HepG2 (cell line): ENCODE measurements around the gene PTPRF. TPM values are rescaled to one million over a fixed set of nuclear protein-coding genes. Genes with fewer than 3 reads are reported as not detected.

Source experiments
- EHMT2 ChIP-seq: fragments of 200-600 bp; sonication (generic); IDR thresholded peaks from 2 replicates; pipeline ENCODE4 v1.7.0; 2017; ENCODE audit warnings: antibody characterized with exemption, low read depth, low read length, borderline replicate concordance
- FLYWCH1 ChIP-seq: sonication (generic); formaldehyde crosslinking; IDR thresholded peaks from 2 replicates; pipeline ENCODE4 v1.8.1; 2023; ENCODE audit warnings: mild to moderate bottlenecking, missing genetic modification reagents
- GABPB1 ChIP-seq: IDR thresholded peaks from 2 replicates; pipeline ENCODE4 v1.6.1; 2016; ENCODE audit warnings: mild to moderate bottlenecking, missing genetic modification reagents, moderate library complexity, missing compliant biosample characterization
- HIVEP1 ChIP-seq: sonication (generic); formaldehyde crosslinking; IDR thresholded peaks from 2 replicates; pipeline ENCODE4 v1.4.0; 2020; ENCODE audit warnings: mild to moderate bottlenecking, missing genetic modification reagents
- IKZF1 ChIP-seq: fragments of 450-650 bp; IDR thresholded peaks from 2 replicates; pipeline ENCODE4 v1.7.1; 2016
- JUN ChIP-seq: sonication (generic); formaldehyde crosslinking; IDR thresholded peaks from 2 replicates; pipeline ENCODE4 v1.4.0; 2020; ENCODE audit warnings: mild to moderate bottlenecking, missing genetic modification reagents
- MYC ChIP-seq: sonication (generic); formaldehyde crosslinking; IDR thresholded peaks from 2 replicates; pipeline ENCODE4 v1.9.0; 2021; ENCODE audit warnings: missing genetic modification reagents, borderline replicate concordance
- NFE2 ChIP-seq: sonication (generic); formaldehyde crosslinking; IDR thresholded peaks from 2 replicates; pipeline ENCODE4 v1.4.0; 2020; ENCODE audit warnings: missing genetic modification reagents
- RBM22 ChIP-seq: fragments of 200-400 bp; formaldehyde crosslinking; optimal IDR thresholded peaks from 2 replicates; pipeline ENCODE3; 2017; ENCODE audit warnings: mild to moderate bottlenecking, low read length, moderate library complexity
- REPIN1 ChIP-seq: sonication (generic); formaldehyde crosslinking; IDR thresholded peaks from 2 replicates; pipeline ENCODE4 v1.8.0; 2022; ENCODE audit warnings: missing genetic modification reagents, low read depth, mild to moderate bottlenecking, borderline replicate concordance
- SALL1 ChIP-seq: sonication (generic); formaldehyde crosslinking; IDR thresholded peaks from 2 replicates; pipeline ENCODE4 v1.8.0; 2022; ENCODE audit warnings: mild to moderate bottlenecking, missing genetic modification reagents
- SIX4 ChIP-seq: sonication (generic); formaldehyde crosslinking; IDR thresholded peaks from 2 replicates; pipeline ENCODE4 v1.4.0; 2020; ENCODE audit warnings: missing genetic modification reagents
- SMAD9 ChIP-seq: sonication (generic); formaldehyde crosslinking; IDR thresholded peaks from 2 replicates; pipeline ENCODE4 v1.5.1; 2020; ENCODE audit warnings: mild to moderate bottlenecking, missing genetic modification reagents
- STAG1 ChIP-seq: sonication (generic); formaldehyde crosslinking; IDR thresholded peaks from 2 replicates; pipeline ENCODE4 v1.4.0; 2020; ENCODE audit warnings: missing genetic modification reagents
- TEAD3 ChIP-seq: optimal IDR thresholded peaks from 2 replicates; pipeline ENCODE3; 2016; ENCODE audit warnings: borderline replicate concordance
- ZNF101 ChIP-seq: sonication (generic); formaldehyde crosslinking; IDR thresholded peaks from 2 replicates; pipeline ENCODE4 v1.4.0; 2020; ENCODE audit warnings: mild to moderate bottlenecking, low read depth, missing genetic modification reagents, borderline replicate concordance
- ZNF484 ChIP-seq: sonication (generic); formaldehyde crosslinking; IDR thresholded peaks from 2 replicates; pipeline ENCODE4 v1.5.1; 2020; ENCODE audit warnings: mild to moderate bottlenecking, low read depth, missing genetic modification reagents, borderline replicate concordance
- ZNF557 ChIP-seq: sonication (generic); formaldehyde crosslinking; IDR thresholded peaks from 2 replicates; pipeline ENCODE4 v1.4.0; 2020; ENCODE audit warnings: missing genetic modification reagents
- ZNF839 ChIP-seq: sonication (generic); formaldehyde crosslinking; IDR thresholded peaks from 2 replicates; pipeline ENCODE4 v1.4.0; 2020; ENCODE audit warnings: missing genetic modification reagents, mild to moderate bottlenecking, borderline replicate concordance
- ZSCAN21 ChIP-seq: sonication (generic); formaldehyde crosslinking; IDR thresholded peaks from 2 replicates; pipeline ENCODE4 v1.8.0; 2022; ENCODE audit warnings: mild to moderate bottlenecking, missing genetic modification reagents, moderate library complexity, borderline replicate concordance
- polyA plus RNA-seq, 8 experiments: library from polyadenylated mRNA; depleted of rRNA in 3 of 8; stranded (reverse) in 7 of 8; unstranded in 1 of 8; fragments of >200 nt; fragmentation: Illumina TruSeq in 4 of 8; extraction: Trizol in 4 of 8; gene quantifications; 2 replicates each; pipeline versions ENCODE4 v1.2.1 to v1.2.3, GENCODE V29; 2011 to 2016; ENCODE audit warnings: low read depth in 4 of 8, missing spikeins in 1 of 8, mixed read lengths in 1 of 8; ENCODE audit not compliant: insufficient read depth in 1 of 8
- total RNA-seq, 5 experiments: library from RNA; depleted of rRNA; stranded (reverse); fragments of >200 nt; fragmentation: Illumina TruSeq; extraction: Trizol; gene quantifications; 2 replicates each; pipeline ENCODE4 v1.2.3, GENCODE V29; 2016; ENCODE audit warnings: low read depth in 1 of 5
- TF ChIP-seq, protein P1 (sequence below): sonication (generic); formaldehyde crosslinking; IDR thresholded peaks from 2 replicates; pipeline ENCODE4 v1.4.0; 2020; ENCODE audit warnings: mild to moderate bottlenecking, missing genetic modification reagents
- TF ChIP-seq, protein P2 (sequence below): sonication (generic); formaldehyde crosslinking; IDR thresholded peaks from 2 replicates; pipeline ENCODE4 v1.4.0; 2020; ENCODE audit warnings: mild to moderate bottlenecking, missing genetic modification reagents
- TF ChIP-seq, protein P3 (sequence below): IDR thresholded peaks from 2 replicates; pipeline ENCODE4 v1.6.1; 2016; ENCODE audit warnings: low read depth, missing genetic modification reagents, missing compliant biosample characterization

PTPRF gene
- total and polyA plus RNA-seq, 2 of the 13 experiments (the other 11 are each of a cell fraction or from before 2014, with no cell fraction given) = 55.9 to 167 TPM

DNA sequence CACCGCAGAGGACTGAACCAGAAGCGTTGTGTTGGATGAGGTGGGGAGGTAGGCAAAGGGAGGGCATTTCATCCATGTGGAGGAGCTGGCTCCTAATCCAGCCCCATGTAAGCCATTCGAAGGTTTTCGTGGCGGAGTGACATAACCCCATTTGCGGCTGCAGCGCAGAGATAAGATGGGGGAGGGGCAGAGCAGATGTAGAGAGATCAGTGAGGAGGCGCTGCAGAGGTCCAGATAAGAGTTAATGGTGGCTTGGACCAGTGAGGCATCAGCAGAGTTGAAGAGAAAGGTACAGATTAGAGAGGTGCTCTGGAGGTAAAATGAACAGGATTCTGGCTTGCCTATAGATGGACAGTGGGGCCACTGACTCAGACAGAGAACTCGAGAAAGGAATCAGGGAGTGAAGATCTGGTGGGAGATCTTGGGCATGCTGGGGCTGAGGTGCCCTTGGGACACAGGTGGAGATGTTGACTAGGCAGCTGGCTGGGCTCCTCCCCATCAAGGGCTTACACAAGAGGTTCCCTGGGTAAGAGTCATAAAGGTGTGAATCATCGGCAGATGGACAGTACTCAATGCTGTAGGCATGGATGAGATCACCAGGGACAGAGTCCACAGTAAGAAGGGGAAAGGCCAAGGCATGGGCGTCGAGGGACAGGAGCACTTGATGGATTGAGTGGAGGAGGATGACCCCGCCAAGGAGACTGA is 7.8 kb upstream of the PTPRF start (continued):
- TF ChIP-seq REPIN1 (CRISPR knock-in tag) (no peak), TEAD3 (CRISPR knock-in tag) (no peak), GABPB1 (CRISPR knock-in tag) (no peak), SIX4 (CRISPR knock-in tag) (no peak), NFE2 (CRISPR knock-in tag) (no peak), MYC (CRISPR knock-in tag) (no peak), ZNF484 (CRISPR knock-in tag) (no peak), SMAD9 (CRISPR knock-in tag) (no peak), STAG1 (no peak), HIVEP1 (CRISPR knock-in tag) (no peak), ZNF839 (CRISPR knock-in tag) (no peak), ZNF101 (CRISPR knock-in tag) (no peak), ZNF557 (CRISPR knock-in tag) (no peak), IKZF1 (no peak), FLYWCH1 (CRISPR knock-in tag) (no peak), RBM22 (no peak), ZSCAN21 (no peak), JUN (CRISPR knock-in tag) (peak; percentile 97), EHMT2 (peak; percentile 31; the same call in 1 of the 2 replicates), SALL1 (CRISPR knock-in tag) (peak; percentile 65)
- TF ChIP-seq, protein P1, sequence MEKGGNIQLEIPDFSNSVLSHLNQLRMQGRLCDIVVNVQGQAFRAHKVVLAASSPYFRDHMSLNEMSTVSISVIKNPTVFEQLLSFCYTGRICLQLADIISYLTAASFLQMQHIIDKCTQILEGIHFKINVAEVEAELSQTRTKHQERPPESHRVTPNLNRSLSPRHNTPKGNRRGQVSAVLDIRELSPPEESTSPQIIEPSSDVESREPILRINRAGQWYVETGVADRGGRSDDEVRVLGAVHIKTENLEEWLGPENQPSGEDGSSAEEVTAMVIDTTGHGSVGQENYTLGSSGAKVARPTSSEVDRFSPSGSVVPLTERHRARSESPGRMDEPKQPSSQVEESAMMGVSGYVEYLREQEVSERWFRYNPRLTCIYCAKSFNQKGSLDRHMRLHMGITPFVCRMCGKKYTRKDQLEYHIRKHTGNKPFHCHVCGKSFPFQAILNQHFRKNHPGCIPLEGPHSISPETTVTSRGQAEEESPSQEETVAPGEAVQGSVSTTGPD (CRISPR knock-in tag) = no peak
- TF ChIP-seq, protein P2, sequence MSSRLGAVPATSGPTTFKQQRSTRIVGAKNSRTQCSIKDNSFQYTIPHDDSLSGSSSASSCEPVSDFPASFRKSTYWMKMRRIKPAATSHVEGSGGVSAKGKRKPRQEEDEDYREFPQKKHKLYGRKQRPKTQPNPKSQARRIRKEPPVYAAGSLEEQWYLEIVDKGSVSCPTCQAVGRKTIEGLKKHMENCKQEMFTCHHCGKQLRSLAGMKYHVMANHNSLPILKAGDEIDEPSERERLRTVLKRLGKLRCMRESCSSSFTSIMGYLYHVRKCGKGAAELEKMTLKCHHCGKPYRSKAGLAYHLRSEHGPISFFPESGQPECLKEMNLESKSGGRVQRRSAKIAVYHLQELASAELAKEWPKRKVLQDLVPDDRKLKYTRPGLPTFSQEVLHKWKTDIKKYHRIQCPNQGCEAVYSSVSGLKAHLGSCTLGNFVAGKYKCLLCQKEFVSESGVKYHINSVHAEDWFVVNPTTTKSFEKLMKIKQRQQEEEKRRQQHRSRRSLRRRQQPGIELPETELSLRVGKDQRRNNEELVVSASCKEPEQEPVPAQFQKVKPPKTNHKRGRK = no peak
- TF ChIP-seq, protein P3, sequence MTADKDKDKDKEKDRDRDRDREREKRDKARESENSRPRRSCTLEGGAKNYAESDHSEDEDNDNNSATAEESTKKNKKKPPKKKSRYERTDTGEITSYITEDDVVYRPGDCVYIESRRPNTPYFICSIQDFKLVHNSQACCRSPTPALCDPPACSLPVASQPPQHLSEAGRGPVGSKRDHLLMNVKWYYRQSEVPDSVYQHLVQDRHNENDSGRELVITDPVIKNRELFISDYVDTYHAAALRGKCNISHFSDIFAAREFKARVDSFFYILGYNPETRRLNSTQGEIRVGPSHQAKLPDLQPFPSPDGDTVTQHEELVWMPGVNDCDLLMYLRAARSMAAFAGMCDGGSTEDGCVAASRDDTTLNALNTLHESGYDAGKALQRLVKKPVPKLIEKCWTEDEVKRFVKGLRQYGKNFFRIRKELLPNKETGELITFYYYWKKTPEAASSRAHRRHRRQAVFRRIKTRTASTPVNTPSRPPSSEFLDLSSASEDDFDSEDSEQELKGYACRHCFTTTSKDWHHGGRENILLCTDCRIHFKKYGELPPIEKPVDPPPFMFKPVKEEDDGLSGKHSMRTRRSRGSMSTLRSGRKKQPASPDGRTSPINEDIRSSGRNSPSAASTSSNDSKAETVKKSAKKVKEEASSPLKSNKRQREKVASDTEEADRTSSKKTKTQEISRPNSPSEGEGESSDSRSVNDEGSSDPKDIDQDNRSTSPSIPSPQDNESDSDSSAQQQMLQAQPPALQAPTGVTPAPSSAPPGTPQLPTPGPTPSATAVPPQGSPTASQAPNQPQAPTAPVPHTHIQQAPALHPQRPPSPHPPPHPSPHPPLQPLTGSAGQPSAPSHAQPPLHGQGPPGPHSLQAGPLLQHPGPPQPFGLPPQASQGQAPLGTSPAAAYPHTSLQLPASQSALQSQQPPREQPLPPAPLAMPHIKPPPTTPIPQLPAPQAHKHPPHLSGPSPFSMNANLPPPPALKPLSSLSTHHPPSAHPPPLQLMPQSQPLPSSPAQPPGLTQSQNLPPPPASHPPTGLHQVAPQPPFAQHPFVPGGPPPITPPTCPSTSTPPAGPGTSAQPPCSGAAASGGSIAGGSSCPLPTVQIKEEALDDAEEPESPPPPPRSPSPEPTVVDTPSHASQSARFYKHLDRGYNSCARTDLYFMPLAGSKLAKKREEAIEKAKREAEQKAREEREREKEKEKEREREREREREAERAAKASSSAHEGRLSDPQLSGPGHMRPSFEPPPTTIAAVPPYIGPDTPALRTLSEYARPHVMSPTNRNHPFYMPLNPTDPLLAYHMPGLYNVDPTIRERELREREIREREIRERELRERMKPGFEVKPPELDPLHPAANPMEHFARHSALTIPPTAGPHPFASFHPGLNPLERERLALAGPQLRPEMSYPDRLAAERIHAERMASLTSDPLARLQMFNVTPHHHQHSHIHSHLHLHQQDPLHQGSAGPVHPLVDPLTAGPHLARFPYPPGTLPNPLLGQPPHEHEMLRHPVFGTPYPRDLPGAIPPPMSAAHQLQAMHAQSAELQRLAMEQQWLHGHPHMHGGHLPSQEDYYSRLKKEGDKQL = no peak
